Measurements from ENCODE around the gene EVA1C. TPM values are rescaled to one million over a fixed set of nuclear protein-coding genes. Genes with fewer than 3 reads are reported as not detected.
"Not testable (repeated sequence)": the region's sequence is repeated elsewhere in the genome, so short reads cannot be mapped to it uniquely, and the experiment has no call there.

The EVA1C gene
- total and polyA plus RNA-seq, 7 donors, result 5.5 to 10.7 (median 6.1) TPM

- H3K27ac ChIP-seq, result no peak overlapping the region
These were observed 49.0 kb downstream of the EVA1C start for GRCh38 chr21:32461503-32461902.

GRCh38 chr21:32462564-32462963, 50.1 kb downstream of the EVA1C start:
- H3K9me3 ChIP-seq; H3K4me1 ChIP-seq; H3K4me3 ChIP-seq; intact Hi-C loops (cut with DNase I); H3K27me3 ChIP-seq (ENCODE audit: insufficient read depth in 3 of 3, low read length in 2 of 3); H3K27ac ChIP-seq; DNase-seq; ATAC-seq: not testable (repeated sequence)
- WGBS, 3 donors, result 98 to 100% (median 99%) methylated on average over 3 of the region's 3 CpGs
- H3K36me3 ChIP-seq (ENCODE audit: insufficient read depth in 1 of 2, low read depth in 1 of 2), result peaks cover 0 to 11% of the 10 kb centered on the region in 2 donors

More at GRCh38 chr21:32461503-32461902, 49.0 kb downstream of the EVA1C start:
- Histone ChIP-seq H3K4me3 (no peak overlapping the region), H3K9me3 (no peaks in the 10 kb centered on the region), H3K4me1 (peaks cover 8% of the 10 kb centered on the region), H3K27me3 (ENCODE audit: insufficient read depth in 3 of 3, low read length in 2 of 3) (no peaks in the 10 kb centered on the region), H3K36me3 (ENCODE audit: insufficient read depth in 1 of 2, low read depth in 1 of 2) (peaks cover 0 to 11% of the 10 kb centered on the region in 2 donors)
- DNase-seq, result no peak
- TF ChIP-seq CTCF (IDR thresholded peaks at IDR 0.05), result no peak
- WGBS, 3 donors, result 79 to 92% (median 84%) methylated on average over 6 of the region's 6 CpGs
- intact Hi-C loops (cut with DNase I), result no loop called here
- no peak for ATAC-seq

- Histone ChIP-seq H3K27me3 (ENCODE audit: insufficient read depth in 3 of 3, low read length in 2 of 3) (no peaks in the 10 kb centered on the region), H3K4me1 (no peaks in the 10 kb centered on the region), H3K36me3 (ENCODE audit: insufficient read depth in 1 of 2, low read depth in 1 of 2) (peaks cover 0 to 11% of the 10 kb centered on the region in 2 donors), H3K4me3 (no peak overlapping the region), H3K27ac (no peak overlapping the region), H3K9me3 (no peaks in the 10 kb centered on the region)
- intact Hi-C loops (cut with DNase I), result no loop called here
- ATAC-seq, result no peak
- WGBS, 3 donors, result 39 to 54% (median 44%) methylated on average over 7 of the region's 7 CpGs
- TF ChIP-seq CTCF (IDR thresholded peaks at IDR 0.05), result no peak
- no peak for DNase-seq
These were observed 50.9 kb downstream of the EVA1C start for GRCh38 chr21:32463367-32463766.

- intact Hi-C loops (cut with DNase I), result no loop called here
- ATAC-seq (no peak), DNase-seq (no peak)
- WGBS, 3 donors, result 41 to 56% (median 48%) methylated on average over 8 of the region's 8 CpGs
- H3K27me3 ChIP-seq (ENCODE audit: insufficient read depth in 3 of 3, low read length in 2 of 3), result no peaks in the 10 kb centered on the region
- H3K36me3 ChIP-seq (ENCODE audit: insufficient read depth in 1 of 2, low read depth in 1 of 2), result peaks cover 0 to 13% of the 10 kb centered on the region in 2 donors
- H3K27ac ChIP-seq, result no peak overlapping the region
- H3K4me3 ChIP-seq, result no peak overlapping the region
- H3K9me3 ChIP-seq, result no peaks in the 10 kb centered on the region
- no peak for TF ChIP-seq CTCF (IDR thresholded peaks at IDR 0.05)
- H3K4me1 ChIP-seq, result no peaks in the 10 kb centered on the region
These were observed 51.4 kb downstream of the EVA1C start for GRCh38 chr21:32463889-32464300.

- Histone ChIP-seq H3K36me3 (ENCODE audit: insufficient read depth in 1 of 2, low read depth in 1 of 2) (peaks cover 0 to 21% of the 10 kb centered on the region in 2 donors), H3K27me3 (ENCODE audit: insufficient read depth in 3 of 3, low read length in 2 of 3) (no peaks in the 10 kb centered on the region), H3K9me3 (no peaks in the 10 kb centered on the region), H3K4me1 (no peaks in the 10 kb centered on the region), H3K27ac (no peak overlapping the region), H3K4me3 (no peak overlapping the region)
- no peak for DNase-seq
- intact Hi-C loops (cut with DNase I), result no loop called here
- no peak for TF ChIP-seq CTCF (IDR thresholded peaks at IDR 0.05)
- no peak for ATAC-seq
- WGBS, 3 donors, result 67 to 91% (median 84%) methylated on average over 4 of the region's 4 CpGs
These were observed 54.8 kb downstream of the EVA1C start for GRCh38 chr21:32467291-32467690.

All from psoas muscle (tissue), 8 donors.